ENCODE data around the gene RAB11FIP4.

- no peak for TF ChIP-seq POLR2A (IDR thresholded peaks at IDR 0.05)
- no peak for TF ChIP-seq CTCF (IDR thresholded peaks at IDR 0.05)
These were observed 168.4 kb downstream of the RAB11FIP4 start for GRCh38 chr17:31559584-31560501.
